OCI-LY7 (cell line): Measurements from ENCODE around the gene TNS1.
"Not testable (repeated sequence)": the region's sequence is repeated elsewhere in the genome, so short reads cannot be mapped to it uniquely, and the experiment has no call there.

Experiments
- EZH2phosphoT487 ChIP-seq: fragments of 200-600 bp; sonication (generic); IDR thresholded peaks from 2 replicates; pipeline ENCODE4 v1.6.1; 2018; ENCODE audit warnings: low read depth, borderline replicate concordance, mild to moderate bottlenecking, mixed run types, antibody characterized with exemption, low read length, moderate library complexity, mixed read lengths
- TF ChIP-seq, protein P1 (sequence below): fragments of 200-600 bp; sonication (generic); conservative IDR thresholded peaks from 2 replicates; pipeline ENCODE4 v1.5.1; 2014; ENCODE audit warnings: mild to moderate bottlenecking, antibody characterized with exemption, low read length, moderate library complexity, mixed read lengths

DNA sequence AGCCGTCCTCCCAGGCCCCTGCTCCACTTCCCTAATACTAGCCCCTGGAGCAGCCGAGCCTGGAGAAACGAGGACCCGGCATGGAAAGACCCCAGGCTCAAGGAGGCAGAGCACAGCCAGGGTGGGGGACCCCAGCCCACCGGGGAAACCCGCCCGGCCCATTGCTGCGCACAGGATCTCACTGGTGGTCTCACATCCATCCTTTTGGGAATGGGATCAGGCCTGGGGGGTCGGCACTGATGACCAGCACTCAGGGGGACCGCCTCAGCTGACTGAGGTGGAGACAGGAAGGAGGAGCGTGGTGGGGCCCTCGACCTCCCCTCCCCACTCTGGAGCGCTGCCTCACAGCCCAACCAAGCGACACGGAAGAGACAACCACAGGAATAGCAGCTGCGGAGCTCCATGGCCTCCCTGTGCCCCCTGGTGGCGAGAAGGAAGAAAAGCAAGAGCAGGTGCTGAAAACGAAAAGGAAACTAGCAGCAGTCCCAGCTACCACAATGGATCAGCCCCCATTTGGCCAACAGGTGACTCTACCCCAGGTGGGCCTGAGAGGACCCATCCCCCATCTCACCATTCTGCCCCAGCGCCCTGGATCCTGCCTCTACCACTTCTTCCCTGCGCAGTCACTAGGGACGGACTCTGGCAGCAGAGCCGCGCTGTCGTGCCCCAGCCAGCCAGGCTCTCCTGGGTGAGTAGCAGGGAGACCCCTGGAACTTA lies 31.9 kb upstream of the TNS1 start:
- TF ChIP-seq, protein P1, sequence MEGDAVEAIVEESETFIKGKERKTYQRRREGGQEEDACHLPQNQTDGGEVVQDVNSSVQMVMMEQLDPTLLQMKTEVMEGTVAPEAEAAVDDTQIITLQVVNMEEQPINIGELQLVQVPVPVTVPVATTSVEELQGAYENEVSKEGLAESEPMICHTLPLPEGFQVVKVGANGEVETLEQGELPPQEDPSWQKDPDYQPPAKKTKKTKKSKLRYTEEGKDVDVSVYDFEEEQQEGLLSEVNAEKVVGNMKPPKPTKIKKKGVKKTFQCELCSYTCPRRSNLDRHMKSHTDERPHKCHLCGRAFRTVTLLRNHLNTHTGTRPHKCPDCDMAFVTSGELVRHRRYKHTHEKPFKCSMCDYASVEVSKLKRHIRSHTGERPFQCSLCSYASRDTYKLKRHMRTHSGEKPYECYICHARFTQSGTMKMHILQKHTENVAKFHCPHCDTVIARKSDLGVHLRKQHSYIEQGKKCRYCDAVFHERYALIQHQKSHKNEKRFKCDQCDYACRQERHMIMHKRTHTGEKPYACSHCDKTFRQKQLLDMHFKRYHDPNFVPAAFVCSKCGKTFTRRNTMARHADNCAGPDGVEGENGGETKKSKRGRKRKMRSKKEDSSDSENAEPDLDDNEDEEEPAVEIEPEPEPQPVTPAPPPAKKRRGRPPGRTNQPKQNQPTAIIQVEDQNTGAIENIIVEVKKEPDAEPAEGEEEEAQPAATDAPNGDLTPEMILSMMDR = peak; percentile 70
- not testable (repeated sequence) for TF ChIP-seq EZH2phosphoT487
